CD4-positive, alpha-beta memory T cell (primary cell): ENCODE data around the gene ZNF280D. TPM values are rescaled to one million over a fixed set of nuclear protein-coding genes. Genes with fewer than 3 reads are reported as not detected.

ENCODE experiments used
- CTCF ChIA-PET: fragments of 350-600 bp; sonication (Branson Sonifier 250); formaldehyde crosslinking; loops from one replicate; lab custom pipeline; 2021; ENCODE audit warnings: inconsistent platforms; ENCODE audit not compliant: partially characterized antibody; lab: Charles Lee
- POLR2A ChIA-PET: fragments of 350-600 bp; sonication (Branson Sonifier 250); formaldehyde crosslinking; loops from one replicate; lab custom pipeline; 2021; ENCODE audit not compliant: partially characterized antibody; lab: Charles Lee
- DNase-seq, 5 donors: peaks; one replicate each; pipeline versions ENCODE4 v3.0.0 to v3.0.0-alpha.2; 2020 to 2022; ENCODE audit warnings: mixed read lengths in 1 of 5
- H3K27ac ChIP-seq: one replicate; pipeline ENCODE4 v1.7.0; 2013; ENCODE audit warnings: low read depth, low read length
- H3K27me3 ChIP-seq: 2 replicates; pipeline ENCODE4 v1.7.0; 2013; ENCODE audit warnings: mild to moderate bottlenecking, low read length, moderate library complexity; ENCODE audit not compliant: insufficient read depth
- H3K36me3 ChIP-seq: 2 replicates; pipeline ENCODE4 v1.7.0; 2013; ENCODE audit warnings: mild to moderate bottlenecking, low read length, moderate library complexity; ENCODE audit not compliant: insufficient read depth
- H3K4me1 ChIP-seq: 2 replicates; pipeline ENCODE4 v1.7.0; 2013; ENCODE audit warnings: mild to moderate bottlenecking, low read length, moderate library complexity; ENCODE audit not compliant: insufficient read depth
- H3K4me3 ChIP-seq, 2 donors: one replicate each; pipeline ENCODE4 v1.7.0; 2013; ENCODE audit warnings: low read length in 2 of 2, mild to moderate bottlenecking in 1 of 2
- H3K9me3 ChIP-seq, 2 donors: one replicate each; pipeline ENCODE4 v1.7.0; 2013; ENCODE audit warnings: low read length in 2 of 2, control low read depth in 1 of 2; ENCODE audit not compliant: control insufficient read depth in 1 of 2
- H3K27ac Mint-ChIP-seq, 7 donors: one replicate each; pipeline ENCODE4 v1.8.0; 2020 to 2021; ENCODE audit warnings: mixed read lengths in 7 of 7, mild to moderate bottlenecking in 6 of 7, inconsistent platforms in 3 of 7, moderate library complexity in 3 of 7
- H3K27me3 Mint-ChIP-seq, 2 donors: one replicate each; pipeline ENCODE4 v1.8.0; 2020 to 2021; ENCODE audit warnings: mixed read lengths in 2 of 2
- H3K36me3 Mint-ChIP-seq, 2 donors: one replicate each; pipeline ENCODE4 v1.8.0; 2020 to 2021; ENCODE audit warnings: mixed read lengths in 2 of 2, inconsistent platforms in 1 of 2, mild to moderate bottlenecking in 1 of 2
- H3K4me1 Mint-ChIP-seq, 4 donors: one replicate each; pipeline ENCODE4 v1.8.0; 2020 to 2021; ENCODE audit warnings: mixed read lengths in 4 of 4, mild to moderate bottlenecking in 1 of 4
- H3K4me3 Mint-ChIP-seq, 8 donors: one replicate each; pipeline ENCODE4 v1.8.0; 2020 to 2021; ENCODE audit warnings: mixed read lengths in 8 of 8, mild to moderate bottlenecking in 7 of 8, moderate library complexity in 6 of 8, inconsistent platforms in 3 of 8
- H3K9me3 Mint-ChIP-seq, 8 donors: one replicate each; pipeline ENCODE4 v1.8.0; 2020 to 2021; ENCODE audit warnings: mixed read lengths in 8 of 8, mild to moderate bottlenecking in 5 of 8, inconsistent platforms in 3 of 8, moderate library complexity in 1 of 8
- intact Hi-C: fragments of 100-400 bp; cut with micrococcal nuclease; formaldehyde crosslinking; loops from one replicate; pipeline ENCODE4 v1.15.1; 2023
- polyA plus RNA-seq, 2 donors: library from polyadenylated mRNA; unstranded; fragments of 300-500 nt; fragmentation: Illumina TruSeq; gene quantifications; one replicate each; pipeline ENCODE4 v1.2.3, GENCODE V29; 2021
- total RNA-seq, 2 experiments: library from RNA; stranded (reverse); gene quantifications; one replicate each; pipeline ENCODE4 v1.2.3, GENCODE V29; 2021

Gene ZNF280D
- total and polyA plus RNA-seq, 4 experiments from 2014 or later, result 4.1 to 50.1 (median 26.2) TPM

DNA sequence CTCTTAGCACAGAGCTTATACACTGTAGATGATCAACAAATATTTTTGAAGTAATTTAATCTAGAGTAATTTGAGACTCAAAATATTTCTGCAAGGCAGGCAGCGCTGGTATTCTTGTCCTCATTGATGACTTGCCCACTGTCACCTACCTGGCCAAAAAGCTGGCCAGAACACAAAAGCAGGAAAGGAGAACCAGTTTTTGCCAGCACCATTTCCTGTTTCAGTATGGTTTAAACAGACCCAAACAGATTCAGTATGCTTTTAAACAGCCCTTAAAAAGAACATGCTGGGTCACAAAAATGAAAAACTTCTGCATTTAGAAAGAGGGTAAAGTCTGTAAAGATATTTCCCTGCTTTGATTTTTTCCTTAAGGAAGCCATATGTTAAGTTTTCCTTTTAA, 42.3 kb upstream of the ZNF280D start:
- ChIA-PET POLR2A (no interaction called here), CTCF (no interaction called here)
- Histone ChIP-seq H3K4me3 (no peak overlapping the region), H3K27me3 (no peaks in the 10 kb centered on the region), H3K36me3 (no peaks in the 10 kb centered on the region), H3K9me3 (no peaks in the 10 kb centered on the region), H3K4me1 (no peaks in the 10 kb centered on the region), H3K27ac (no peak overlapping the region)
- intact Hi-C loops, result no loop called here
- H3K9me3 Mint-ChIP-seq, result peaks cover 0 to 6% (median 0%) of the 10 kb centered on the region in 8 donors
- no peak for DNase-seq
- peaks cover 9 to 18% of the 10 kb centered on the region in 2 donors for H3K27me3 Mint-ChIP-seq
- H3K4me1 Mint-ChIP-seq, result peaks cover 4 to 6% (median 5%) of the 10 kb centered on the region in 4 donors
- no peak overlapping the region for H3K4me3 Mint-ChIP-seq
- no peaks in the 10 kb centered on the region for H3K36me3 Mint-ChIP-seq
- no peak overlapping the region for H3K27ac Mint-ChIP-seq

GRCh38 chr15:56774356-56774755, 41.0 kb upstream of the ZNF280D start:
- peaks cover 9 to 18% of the 10 kb centered on the region in 2 donors for H3K27me3 Mint-ChIP-seq
- no peak overlapping the region for H3K27ac Mint-ChIP-seq
- CTCF ChIA-PET, result no interaction called here

DNA sequence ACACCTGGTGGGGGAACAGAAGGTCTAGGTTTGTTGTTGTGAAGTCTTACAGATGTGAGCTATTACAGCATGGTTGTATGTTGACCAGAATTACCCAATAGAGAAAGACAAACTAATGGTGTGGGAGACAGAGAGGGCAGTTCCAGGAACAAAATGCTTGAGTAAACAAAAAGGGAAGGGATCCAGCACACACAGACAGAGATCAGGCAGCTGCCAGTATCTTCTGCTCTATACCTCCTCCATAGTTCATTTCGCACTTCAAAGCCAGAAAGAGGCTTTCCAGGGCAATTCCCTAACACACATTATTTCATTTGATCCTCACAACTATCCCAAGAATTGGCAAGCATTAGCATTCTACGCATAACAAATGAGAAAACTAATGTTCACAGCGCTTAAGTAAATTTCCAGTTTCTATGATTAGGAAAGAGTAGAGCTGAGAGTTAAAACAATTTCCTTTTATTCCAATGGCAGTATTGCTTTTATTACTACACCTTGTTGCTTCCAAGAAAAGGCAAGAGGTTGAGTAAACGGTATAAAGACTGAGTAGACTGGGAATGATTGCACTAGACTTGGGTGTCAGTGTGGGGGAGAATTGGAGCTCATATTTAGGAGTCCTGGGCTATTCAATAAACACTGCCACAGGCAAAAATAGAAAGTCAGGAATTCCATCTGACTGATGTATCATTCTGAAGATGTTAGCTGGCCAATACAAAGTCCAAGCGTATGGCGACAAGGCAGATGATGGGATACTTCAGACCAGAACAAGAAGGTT, 39.7 kb upstream of the ZNF280D start:
- ChIA-PET CTCF (no interaction called here), POLR2A (no interaction called here)
- no peaks in the 10 kb centered on the region for H3K4me1 Mint-ChIP-seq
- Histone ChIP-seq H3K4me3 (no peak overlapping the region), H3K9me3 (no peaks in the 10 kb centered on the region), H3K36me3 (no peaks in the 10 kb centered on the region), H3K4me1 (no peaks in the 10 kb centered on the region), H3K27ac (no peak overlapping the region), H3K27me3 (no peaks in the 10 kb centered on the region)
- intact Hi-C loops, result no loop called here
- H3K36me3 Mint-ChIP-seq, result no peaks in the 10 kb centered on the region
- no peaks in the 10 kb centered on the region for H3K9me3 Mint-ChIP-seq
- no peak overlapping the region for H3K27ac Mint-ChIP-seq
- H3K4me3 Mint-ChIP-seq, result no peak overlapping the region
- peaks cover 9 to 14% of the 10 kb centered on the region in 2 donors for H3K27me3 Mint-ChIP-seq
- no peak for DNase-seq

More at GRCh38 chr15:56774356-56774755, 41.0 kb upstream of the ZNF280D start:
- no peak overlapping the region for H3K4me3 ChIP-seq
- no peaks in the 10 kb centered on the region for H3K36me3 Mint-ChIP-seq
- no peak for DNase-seq
- no peaks in the 10 kb centered on the region for H3K36me3 ChIP-seq
- no peak overlapping the region for H3K4me3 Mint-ChIP-seq
- H3K9me3 Mint-ChIP-seq, result no peaks in the 10 kb centered on the region
- no peaks in the 10 kb centered on the region for H3K4me1 Mint-ChIP-seq
- H3K9me3 ChIP-seq, result no peaks in the 10 kb centered on the region
- intact Hi-C loops, result no loop called here
- POLR2A ChIA-PET, result no interaction called here
- no peaks in the 10 kb centered on the region for H3K27me3 ChIP-seq
- no peaks in the 10 kb centered on the region for H3K4me1 ChIP-seq
- H3K27ac ChIP-seq, result no peak overlapping the region

GRCh38 chr15:56770173-56770572, 36.9 kb upstream of the ZNF280D start:
- Mint-ChIP-seq H3K9me3 (no peaks in the 10 kb centered on the region), H3K4me3 (no peak overlapping the region), H3K27ac (no peak overlapping the region), H3K27me3 (peaks cover 6 to 7% of the 10 kb centered on the region in 2 donors), H3K36me3 (no peaks in the 10 kb centered on the region), H3K4me1 (peaks cover 0 to 9% (median 0%) of the 10 kb centered on the region in 4 donors)
- no peaks in the 10 kb centered on the region for H3K36me3 ChIP-seq
- CTCF ChIA-PET, result interaction anchor here (0.6 kb wide), 1 partner anchor 10 kb away, joined by 3 read pairs; no protein-coding TSS in a partner anchor
- H3K27me3 ChIP-seq, result no peaks in the 10 kb centered on the region
- H3K9me3 ChIP-seq, result no peaks in the 10 kb centered on the region
- POLR2A ChIA-PET, result no interaction called here
- intact Hi-C loops, result no loop called here
- H3K4me3 ChIP-seq, result no peak overlapping the region
- DNase-seq, result no peak
- H3K4me1 ChIP-seq, result no peaks in the 10 kb centered on the region
- no peak overlapping the region for H3K27ac ChIP-seq

- Histone ChIP-seq H3K27me3 (no peaks in the 10 kb centered on the region), H3K36me3 (no peaks in the 10 kb centered on the region), H3K4me1 (no peaks in the 10 kb centered on the region), H3K4me3 (no peak overlapping the region), H3K9me3 (no peaks in the 10 kb centered on the region), H3K27ac (no peak overlapping the region)
- Mint-ChIP-seq H3K4me3 (no peak overlapping the region), H3K27ac (no peak overlapping the region), H3K9me3 (no peaks in the 10 kb centered on the region), H3K4me1 (peaks cover 0 to 11% (median 0%) of the 10 kb centered on the region in 4 donors), H3K36me3 (no peaks in the 10 kb centered on the region), H3K27me3 (no peaks in the 10 kb centered on the region)
- ChIA-PET CTCF (no interaction called here), POLR2A (no interaction called here)
- no peak for DNase-seq
- intact Hi-C loops, result no loop called here
These were observed 34.0 kb upstream of the ZNF280D start for GRCh38 chr15:56767315-56767714.

DNA sequence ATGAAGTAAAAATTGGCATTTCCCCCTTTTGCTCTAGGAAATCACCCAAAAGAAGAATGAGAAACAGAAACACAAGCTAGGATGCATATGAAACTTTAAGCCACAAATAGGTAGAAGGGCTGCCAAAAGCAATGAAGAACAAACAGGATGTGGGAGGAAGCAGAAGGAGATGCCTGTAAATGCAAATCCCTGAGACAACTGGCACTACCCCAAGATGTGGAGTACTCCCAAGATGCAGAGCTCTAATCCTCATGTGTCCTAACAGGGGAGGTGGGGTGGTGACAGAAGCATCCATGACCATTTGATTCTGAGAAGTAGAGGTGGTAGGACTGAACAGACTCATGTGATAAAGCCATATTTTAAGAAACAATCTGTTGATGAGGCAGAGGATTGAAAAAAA, 31.9 kb upstream of the ZNF280D start:
- no peak for DNase-seq
- Histone ChIP-seq H3K27ac (no peak overlapping the region), H3K4me1 (no peaks in the 10 kb centered on the region), H3K36me3 (no peaks in the 10 kb centered on the region), H3K9me3 (no peaks in the 10 kb centered on the region), H3K27me3 (no peaks in the 10 kb centered on the region), H3K4me3 (no peak overlapping the region)
- Mint-ChIP-seq H3K27me3 (no peaks in the 10 kb centered on the region), H3K36me3 (no peaks in the 10 kb centered on the region), H3K9me3 (no peaks in the 10 kb centered on the region), H3K4me3 (no peak overlapping the region), H3K27ac (no peak overlapping the region), H3K4me1 (peaks cover 0 to 11% (median 0%) of the 10 kb centered on the region in 4 donors)
- CTCF ChIA-PET, result no interaction called here
- intact Hi-C loops, result no loop called here
- POLR2A ChIA-PET, result no interaction called here

- no peak overlapping the region for H3K4me3 ChIP-seq
- no peaks in the 10 kb centered on the region for H3K36me3 Mint-ChIP-seq
- no peaks in the 10 kb centered on the region for H3K27me3 Mint-ChIP-seq
- H3K9me3 Mint-ChIP-seq, result no peaks in the 10 kb centered on the region
- no peak overlapping the region for H3K27ac Mint-ChIP-seq
- no peak overlapping the region for H3K27ac ChIP-seq
- no peaks in the 10 kb centered on the region for H3K4me1 ChIP-seq
- intact Hi-C loops, result no loop called here
- DNase-seq, result no peak
- ChIA-PET CTCF (no interaction called here), POLR2A (no interaction called here)
- H3K4me3 Mint-ChIP-seq, result no peak overlapping the region
- peaks cover 0 to 11% (median 0%) of the 10 kb centered on the region in 4 donors for H3K4me1 Mint-ChIP-seq
- H3K36me3 ChIP-seq, result no peaks in the 10 kb centered on the region
- H3K27me3 ChIP-seq, result no peaks in the 10 kb centered on the region
- no peaks in the 10 kb centered on the region for H3K9me3 ChIP-seq
These were observed 30.0 kb upstream of the ZNF280D start for GRCh38 chr15:56763141-56763895.
